ENCODE measurements around the gene STK24.

The STK24 gene

DNA sequence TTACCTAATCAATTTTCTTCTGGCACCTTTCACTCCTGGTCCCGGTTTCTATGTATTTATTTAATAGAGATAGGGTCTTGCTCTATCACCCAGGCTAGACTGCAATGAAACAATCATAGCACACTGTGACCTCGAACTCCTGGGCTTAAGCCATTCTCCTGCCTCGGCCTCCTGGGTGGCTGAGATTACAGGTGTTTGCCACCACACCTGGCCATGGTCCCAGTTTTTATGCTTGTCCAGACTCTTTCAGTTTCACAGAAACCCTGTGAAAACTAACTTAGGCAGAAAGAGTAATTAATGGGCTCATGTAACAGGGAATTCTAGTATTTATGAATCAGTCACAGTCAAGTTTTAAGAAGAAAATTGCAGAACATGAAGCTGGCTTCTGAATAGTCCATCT, 9.0 kb upstream of the STK24 start:
- no peaks in the 10 kb centered on the region for H3F3A ChIP-seq (ENCODE audit: insufficient read depth, low read length)
- no peaks in the 10 kb centered on the region for H3K9me3 ChIP-seq (replicated peaks; ENCODE audit: insufficient read depth, low read length)
- H3K79me2 ChIP-seq (ENCODE audit: low read length), result no peaks in the 10 kb centered on the region
- H3K27me3 ChIP-seq (replicated peaks; ENCODE audit: insufficient read depth, low read length), result no peaks in the 10 kb centered on the region
- H3K4me2 ChIP-seq (ENCODE audit: low read depth, low read length), result no peak overlapping the region
- no peak for DNase-seq
- no peaks in the 10 kb centered on the region for H4K20me1 ChIP-seq (ENCODE audit: insufficient read depth, low read length)
- TF ChIP-seq EZH2phosphoT487 (IDR thresholded peaks at IDR 0.05; ENCODE audit: low read length) (no peak), EZH2 (optimal IDR thresholded peaks at IDR 0.05; ENCODE audit: low read depth, low read length) (no peak)
- TF ChIP-seq, protein P1, sequence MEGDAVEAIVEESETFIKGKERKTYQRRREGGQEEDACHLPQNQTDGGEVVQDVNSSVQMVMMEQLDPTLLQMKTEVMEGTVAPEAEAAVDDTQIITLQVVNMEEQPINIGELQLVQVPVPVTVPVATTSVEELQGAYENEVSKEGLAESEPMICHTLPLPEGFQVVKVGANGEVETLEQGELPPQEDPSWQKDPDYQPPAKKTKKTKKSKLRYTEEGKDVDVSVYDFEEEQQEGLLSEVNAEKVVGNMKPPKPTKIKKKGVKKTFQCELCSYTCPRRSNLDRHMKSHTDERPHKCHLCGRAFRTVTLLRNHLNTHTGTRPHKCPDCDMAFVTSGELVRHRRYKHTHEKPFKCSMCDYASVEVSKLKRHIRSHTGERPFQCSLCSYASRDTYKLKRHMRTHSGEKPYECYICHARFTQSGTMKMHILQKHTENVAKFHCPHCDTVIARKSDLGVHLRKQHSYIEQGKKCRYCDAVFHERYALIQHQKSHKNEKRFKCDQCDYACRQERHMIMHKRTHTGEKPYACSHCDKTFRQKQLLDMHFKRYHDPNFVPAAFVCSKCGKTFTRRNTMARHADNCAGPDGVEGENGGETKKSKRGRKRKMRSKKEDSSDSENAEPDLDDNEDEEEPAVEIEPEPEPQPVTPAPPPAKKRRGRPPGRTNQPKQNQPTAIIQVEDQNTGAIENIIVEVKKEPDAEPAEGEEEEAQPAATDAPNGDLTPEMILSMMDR (IDR thresholded peaks at IDR 0.05; ENCODE audit: low read length), result no peak
- H3K4me3 ChIP-seq (ENCODE audit: low read length), result no peak overlapping the region
- no peaks in the 10 kb centered on the region for H3K9me2 ChIP-seq (replicated peaks; ENCODE audit: insufficient read depth, low read length)
- H2AFZ ChIP-seq (ENCODE audit: low read length), result no peak overlapping the region
- 0 out of 2 replicates have a peak, but pooled peaks cover 7% of the 10 kb centered on the region for H3K4me1 ChIP-seq (ENCODE audit: low read length)
- no peaks in the 10 kb centered on the region for H3K36me3 ChIP-seq (replicated peaks; ENCODE audit: insufficient read depth, low read length)
- no peak overlapping the region for H3K9ac ChIP-seq (ENCODE audit: low read length)
- no peak overlapping the region for H3K27ac ChIP-seq (ENCODE audit: low read length)

DNA sequence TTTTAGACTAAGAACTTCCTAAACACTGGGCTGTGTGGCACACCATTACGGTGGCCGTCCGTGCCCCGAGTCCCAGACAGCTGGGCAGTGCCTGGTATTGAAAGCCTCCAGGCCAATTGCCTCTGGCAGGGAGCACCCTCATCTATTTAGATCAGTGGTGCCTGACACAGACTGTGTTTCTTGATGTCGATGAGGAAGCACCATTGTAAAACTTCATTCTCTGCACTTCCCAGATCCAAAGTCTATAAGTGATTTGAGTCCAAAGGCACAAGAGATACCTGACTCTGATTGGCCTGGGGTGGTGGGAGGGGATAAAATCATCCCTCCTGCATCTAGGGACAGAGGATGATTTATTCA, 8.5 kb upstream of the STK24 start:
- H3K9ac ChIP-seq (ENCODE audit: low read length), result no peak overlapping the region
- H3K4me3 ChIP-seq (ENCODE audit: low read length), result no peak overlapping the region
- TF ChIP-seq EZH2phosphoT487 (IDR thresholded peaks at IDR 0.05; ENCODE audit: low read length), result no peak
- no peak for TF ChIP-seq EZH2 (optimal IDR thresholded peaks at IDR 0.05; ENCODE audit: low read depth, low read length)
- TF ChIP-seq, protein P1 (IDR thresholded peaks at IDR 0.05; ENCODE audit: low read length), result no peak
- H3K4me1 ChIP-seq (ENCODE audit: low read length), result 0 out of 2 replicates have a peak, but pooled peaks cover 7% of the 10 kb centered on the region
- H2AFZ ChIP-seq (ENCODE audit: low read length), result no peak overlapping the region
- H3K4me2 ChIP-seq (ENCODE audit: low read depth, low read length), result no peak overlapping the region
- H3K9me2 ChIP-seq (replicated peaks; ENCODE audit: insufficient read depth, low read length), result no peaks in the 10 kb centered on the region
- no peak for DNase-seq
- H4K20me1 ChIP-seq (ENCODE audit: insufficient read depth, low read length), result no peaks in the 10 kb centered on the region
- H3K79me2 ChIP-seq (ENCODE audit: low read length), result no peaks in the 10 kb centered on the region
- H3F3A ChIP-seq (ENCODE audit: insufficient read depth, low read length), result no peaks in the 10 kb centered on the region
- H3K36me3 ChIP-seq (replicated peaks; ENCODE audit: insufficient read depth, low read length), result no peaks in the 10 kb centered on the region
- no peak overlapping the region for H3K27ac ChIP-seq (ENCODE audit: low read length)
- H3K9me3 ChIP-seq (replicated peaks; ENCODE audit: insufficient read depth, low read length), result no peaks in the 10 kb centered on the region
- no peaks in the 10 kb centered on the region for H3K27me3 ChIP-seq (replicated peaks; ENCODE audit: insufficient read depth, low read length)

DNA sequence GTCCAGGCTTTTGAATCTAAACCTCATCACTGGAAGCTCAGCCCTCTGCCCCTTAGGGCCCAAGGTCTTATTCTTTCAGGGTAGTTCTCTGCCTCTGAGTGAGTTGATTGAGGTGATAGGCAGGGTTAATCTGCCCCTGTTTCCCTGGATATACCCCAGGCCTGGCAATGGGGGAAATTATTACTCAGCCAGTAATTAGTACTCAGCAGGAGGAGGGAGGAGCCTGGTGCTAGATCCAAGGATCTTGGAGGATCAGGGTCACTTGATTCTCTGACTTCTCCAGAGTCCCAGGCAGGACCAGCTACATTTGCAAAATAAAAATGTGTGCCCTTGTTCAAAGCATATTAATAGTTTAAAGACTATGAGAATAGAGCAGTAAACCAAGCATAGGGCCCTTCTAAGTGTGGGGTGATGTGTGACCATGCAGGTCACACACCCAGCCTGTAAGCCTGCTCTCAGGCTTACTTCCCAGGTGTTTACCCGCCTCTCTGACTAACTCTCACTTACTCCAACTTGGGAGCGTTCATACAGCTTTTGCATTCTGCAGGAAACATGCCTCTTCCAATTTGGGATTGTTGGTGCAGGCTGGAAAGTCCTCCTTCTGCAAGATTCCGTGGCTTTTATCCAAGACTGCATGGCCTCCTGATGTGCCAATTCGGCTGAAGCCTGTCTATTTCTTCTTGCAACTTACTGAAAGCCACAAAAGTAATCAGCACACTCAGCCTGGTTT, 7.9 kb upstream of the STK24 start:
- Histone ChIP-seq H2AFZ (ENCODE audit: low read length) (no peak overlapping the region), H3K79me2 (ENCODE audit: low read length) (no peaks in the 10 kb centered on the region), H3K4me2 (ENCODE audit: low read depth, low read length) (no peak overlapping the region), H3K9me3 (replicated peaks; ENCODE audit: insufficient read depth, low read length) (no peaks in the 10 kb centered on the region), H3K27ac (ENCODE audit: low read length) (no peak overlapping the region), H3K9me2 (replicated peaks; ENCODE audit: insufficient read depth, low read length) (no peaks in the 10 kb centered on the region), H3K27me3 (replicated peaks; ENCODE audit: insufficient read depth, low read length) (no peaks in the 10 kb centered on the region), H3K9ac (ENCODE audit: low read length) (no peak overlapping the region), H3K36me3 (replicated peaks; ENCODE audit: insufficient read depth, low read length) (no peaks in the 10 kb centered on the region), H3K4me1 (ENCODE audit: low read length) (0 out of 2 replicates have a peak, but pooled peaks cover 7% of the 10 kb centered on the region), H4K20me1 (ENCODE audit: insufficient read depth, low read length) (no peaks in the 10 kb centered on the region), H3K4me3 (ENCODE audit: low read length) (no peak overlapping the region), H3F3A (ENCODE audit: insufficient read depth, low read length) (no peaks in the 10 kb centered on the region)
- TF ChIP-seq EZH2phosphoT487 (IDR thresholded peaks at IDR 0.05; ENCODE audit: low read length) (no peak), EZH2 (optimal IDR thresholded peaks at IDR 0.05; ENCODE audit: low read depth, low read length) (no peak)
- TF ChIP-seq, protein P1 (IDR thresholded peaks at IDR 0.05; ENCODE audit: low read length), result no peak
- DNase-seq, result no peak

All from MM.1S (cell line).